ENCODE data around the gene VDAC2.
"Not testable (repeated sequence)": the region's sequence is repeated elsewhere in the genome, so short reads cannot be mapped to it uniquely, and the experiment has no call there.

The VDAC2 gene

DNA sequence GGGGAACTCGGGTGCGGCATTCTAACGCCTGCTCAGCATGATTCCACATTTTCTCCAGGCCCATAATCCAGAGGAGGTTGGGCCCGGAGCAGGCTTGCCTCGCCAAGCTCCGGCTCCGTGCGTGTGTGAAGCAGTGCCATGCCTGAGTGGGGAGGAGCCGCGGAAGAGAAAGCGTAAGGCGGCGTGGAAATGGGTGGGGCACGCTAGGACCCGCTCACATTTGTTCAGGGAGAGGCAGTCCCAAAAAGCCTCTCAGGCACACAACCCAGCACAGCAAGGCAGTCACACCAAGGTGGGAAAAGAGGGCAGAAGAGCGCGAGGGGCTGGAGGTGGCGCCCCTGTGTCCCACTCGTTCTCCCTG, 695 bp upstream of the VDAC2 start:
- POLR2A ChIA-PET (ENCODE audit: low non-redundant PET), result interaction anchor here (0.6 to 1.8 kb wide), 5 partner anchors 10 to 24 kb away, joined by 3 to 5 read pairs (median 4); no protein-coding TSS in a partner anchor
- peak overlapping the region; percentile 99 for H3K27ac ChIP-seq
- no peak for DNase-seq (ENCODE audit: low spot score)
- TF ChIP-seq, protein P1, sequence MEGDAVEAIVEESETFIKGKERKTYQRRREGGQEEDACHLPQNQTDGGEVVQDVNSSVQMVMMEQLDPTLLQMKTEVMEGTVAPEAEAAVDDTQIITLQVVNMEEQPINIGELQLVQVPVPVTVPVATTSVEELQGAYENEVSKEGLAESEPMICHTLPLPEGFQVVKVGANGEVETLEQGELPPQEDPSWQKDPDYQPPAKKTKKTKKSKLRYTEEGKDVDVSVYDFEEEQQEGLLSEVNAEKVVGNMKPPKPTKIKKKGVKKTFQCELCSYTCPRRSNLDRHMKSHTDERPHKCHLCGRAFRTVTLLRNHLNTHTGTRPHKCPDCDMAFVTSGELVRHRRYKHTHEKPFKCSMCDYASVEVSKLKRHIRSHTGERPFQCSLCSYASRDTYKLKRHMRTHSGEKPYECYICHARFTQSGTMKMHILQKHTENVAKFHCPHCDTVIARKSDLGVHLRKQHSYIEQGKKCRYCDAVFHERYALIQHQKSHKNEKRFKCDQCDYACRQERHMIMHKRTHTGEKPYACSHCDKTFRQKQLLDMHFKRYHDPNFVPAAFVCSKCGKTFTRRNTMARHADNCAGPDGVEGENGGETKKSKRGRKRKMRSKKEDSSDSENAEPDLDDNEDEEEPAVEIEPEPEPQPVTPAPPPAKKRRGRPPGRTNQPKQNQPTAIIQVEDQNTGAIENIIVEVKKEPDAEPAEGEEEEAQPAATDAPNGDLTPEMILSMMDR (conservative IDR thresholded peaks at IDR 0.05; ENCODE audit: low read depth), result no peak
- CTCF ChIA-PET, result interaction anchor here (0.8 to 3.2 kb wide), 4 partner anchors 20 to 37 kb away, joined by 3 to 14 read pairs (median 6); no protein-coding TSS in a partner anchor

DNA sequence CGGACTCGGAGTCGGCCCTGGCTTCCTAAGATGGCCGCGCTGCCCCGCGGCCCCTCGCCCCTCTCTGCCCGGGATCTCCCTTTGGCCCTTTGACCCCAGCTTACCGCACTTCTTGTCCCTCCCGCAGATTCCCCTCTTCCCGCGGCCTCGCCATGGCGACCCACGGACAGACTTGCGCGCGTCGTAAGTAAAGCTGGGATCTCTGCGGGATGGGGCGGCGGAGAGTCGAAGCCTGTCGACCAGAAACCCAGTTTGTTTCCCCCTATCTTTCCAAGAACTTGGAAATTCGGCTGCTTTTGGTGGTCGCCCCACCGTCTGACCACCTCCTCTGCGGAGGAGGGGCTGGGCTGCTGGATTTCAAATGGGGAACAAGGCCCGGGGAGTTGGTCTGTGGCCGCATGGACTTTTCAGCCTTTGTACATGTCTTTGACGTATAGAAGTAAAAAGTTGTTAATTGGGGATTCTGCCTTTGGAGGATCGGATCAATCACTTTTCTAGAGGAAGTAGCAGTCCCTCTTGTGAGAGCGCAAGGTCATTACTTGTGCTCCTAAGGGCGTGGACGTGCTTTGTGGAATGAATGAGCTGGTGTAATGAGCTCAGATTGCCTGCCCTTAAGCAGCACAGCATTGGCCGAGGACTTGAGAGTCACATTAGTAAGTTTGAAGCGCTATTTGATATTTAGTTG, 553 bp downstream of the VDAC2 start:
- TF ChIP-seq, protein P1 (conservative IDR thresholded peaks at IDR 0.05; ENCODE audit: low read depth), result no peak
- H3K27ac ChIP-seq, result peak overlapping the region; percentile 99
- peak; percentile 52 for DNase-seq (ENCODE audit: low spot score)
- ChIA-PET POLR2A (ENCODE audit: low non-redundant PET) (interaction anchor here (0.6 to 1.8 kb wide), 10 partner anchors 8 to 544 kb away, joined by 3 to 8 read pairs (median 4); no protein-coding TSS in a partner anchor), CTCF (interaction anchor here (0.6 to 3.2 kb wide), 6 partner anchors 13 to 39 kb away, joined by 3 to 14 read pairs (median 6); partner anchors contain the start of gene COMTD1)

DNA sequence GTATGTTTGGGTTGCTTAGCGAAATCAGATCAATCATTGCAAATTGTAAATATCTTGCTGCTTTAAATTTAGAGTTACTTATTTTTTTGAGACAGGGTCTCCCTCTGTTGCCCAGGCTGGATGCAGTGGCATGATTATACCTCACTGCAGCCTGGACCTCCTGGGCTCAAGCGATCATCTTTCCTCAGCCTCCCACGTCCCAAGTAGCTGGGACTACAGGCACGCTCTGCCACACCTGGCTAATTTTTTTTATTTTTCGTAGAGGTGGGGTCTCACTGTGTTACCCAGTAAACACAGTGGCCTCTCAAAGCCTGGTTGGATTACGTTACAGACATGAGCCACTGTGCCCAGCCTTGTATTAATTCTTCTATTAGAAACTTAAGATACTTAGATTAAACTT, 1.7 kb downstream of the VDAC2 start:
- DNase-seq (ENCODE audit: low spot score), result no peak
- POLR2A ChIA-PET (ENCODE audit: low non-redundant PET), result no interaction called here
- H3K27ac ChIP-seq, result peak overlapping the region; percentile 41; the same call in 1 of the 2 replicates
- TF ChIP-seq, protein P1 (conservative IDR thresholded peaks at IDR 0.05; ENCODE audit: low read depth), result no peak
- CTCF ChIA-PET, result interaction anchor here (1.5 to 3.2 kb wide), 3 partner anchors 12 to 23 kb away, joined by 4 to 14 read pairs (median 8); partner anchors contain the start of gene COMTD1

DNA sequence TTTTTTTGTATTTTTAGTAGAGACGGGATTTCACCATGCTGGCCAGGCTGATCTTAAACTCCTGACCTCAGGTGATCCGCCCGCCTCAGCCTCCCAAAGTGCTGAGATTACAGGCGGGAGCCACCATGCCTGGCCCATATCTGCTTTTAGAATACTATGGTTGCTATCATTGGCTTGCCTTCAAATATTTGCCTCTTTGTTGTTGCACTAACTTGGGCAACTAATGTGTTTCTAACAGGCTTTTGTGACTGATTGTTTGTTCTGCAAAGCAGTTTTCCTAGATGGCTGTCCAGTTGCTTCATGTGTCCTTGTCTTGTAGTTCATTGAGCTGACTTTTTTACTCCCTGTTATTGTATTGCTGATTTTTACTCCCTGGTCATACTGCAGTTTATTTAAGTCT, 9.7 kb downstream of the VDAC2 start:
- POLR2A ChIA-PET (ENCODE audit: low non-redundant PET), result no interaction called here
- TF ChIP-seq, protein P1 (conservative IDR thresholded peaks at IDR 0.05; ENCODE audit: low read depth), result no peak
- peak overlapping the region; percentile 50 for H3K27ac ChIP-seq
- DNase-seq (ENCODE audit: low spot score), result no peak
- CTCF ChIA-PET, result interaction anchor here (0.6 kb wide), 2 partner anchors 21 to 25 kb away, joined by 3 to 5 read pairs; no protein-coding TSS in a partner anchor

DNA sequence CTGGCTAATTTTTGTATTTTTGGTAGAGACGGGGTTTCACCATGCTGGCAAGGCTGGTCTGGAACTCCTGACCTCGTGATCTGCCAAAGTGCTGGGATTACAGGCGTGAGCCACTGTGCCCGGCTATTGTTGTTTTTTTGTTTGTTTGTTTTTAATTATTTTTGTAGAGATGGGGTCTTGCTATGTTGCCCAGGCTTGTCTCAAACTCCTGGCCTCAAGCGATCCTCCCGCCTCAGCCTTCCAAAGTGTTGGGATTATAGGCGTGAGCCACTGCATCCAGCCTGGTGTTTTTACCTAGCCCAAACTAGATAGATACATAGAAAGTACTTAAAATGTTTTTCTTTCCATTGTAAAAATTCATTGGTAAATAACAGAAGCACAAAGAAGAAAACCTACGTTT, 10.9 kb downstream of the VDAC2 start:
- CTCF ChIA-PET; DNase-seq (ENCODE audit: low spot score); POLR2A ChIA-PET (ENCODE audit: low non-redundant PET): not testable (repeated sequence)
- peak overlapping the region; percentile 50 for H3K27ac ChIP-seq

DNA sequence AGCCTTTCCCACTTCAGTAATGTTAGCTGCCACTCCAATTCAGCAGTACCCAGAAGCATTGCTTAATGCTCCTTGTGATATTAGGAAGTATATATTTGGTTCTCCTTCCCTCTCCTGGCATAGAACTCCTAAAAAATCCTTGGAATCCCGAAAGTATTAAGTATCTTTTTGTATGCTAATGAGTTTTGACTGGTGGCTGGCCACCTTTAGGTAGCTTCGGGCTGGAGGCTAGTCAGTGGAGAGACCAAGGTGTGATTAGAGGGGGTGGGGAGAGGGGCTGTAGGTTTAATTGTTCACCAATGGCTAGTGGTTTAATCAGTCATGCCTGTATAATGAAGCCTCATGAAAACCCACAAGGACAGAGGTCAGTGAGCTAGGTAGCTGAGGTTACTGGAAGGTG, 12.9 kb downstream of the VDAC2 start:
- CTCF ChIA-PET, result interaction anchor here (0.7 to 2.9 kb wide), 4 partner anchors 12 to 1229 kb away, joined by 3 to 12 read pairs (median 6); partner anchors contain the start of genes COMTD1 and VDAC2
- POLR2A ChIA-PET (ENCODE audit: low non-redundant PET), result interaction anchor here (1.3 kb wide), 1 partner anchor 13 kb away, joined by 5 read pairs; the partner anchor contains the start of gene VDAC2
- peak overlapping the region; percentile 23; the same call in 1 of the 2 replicates for H3K27ac ChIP-seq

More for the DNA sequence above, 12.9 kb downstream of the VDAC2 start:
- no peak for DNase-seq (ENCODE audit: low spot score)
- TF ChIP-seq, protein P1 (conservative IDR thresholded peaks at IDR 0.05; ENCODE audit: low read depth), result no peak

Data from RWPE1 (cell line).